NCI-H2196 (cell line): ENCODE data around the gene HOXA9.

Source experiments
- DNase-seq: peaks from one replicate; lab custom pipeline; 2025; ENCODE audit not compliant: unreplicated experiment; lab: John Stamatoyannopoulos, UW

HOXA9 gene

GRCh38 chr7:27144781-27145164 is 20.6 kb downstream of the HOXA9 start:
- DNase-seq = no peak

- DNase-seq = no peak
These were observed 21.2 kb downstream of the HOXA9 start for GRCh38 chr7:27143950-27144780.

GRCh38 chr7:27143023-27143949 is 22.1 kb downstream of the HOXA9 start, which contains the start of gene HOXA5:
Gene HOXA5 (minus strand): TSS chr7:27143681. CDS start chr7:27143607, 74 bp downstream.
- DNase-seq = peak; percentile 89

GRCh38 chr7:27142580-27143022 is 22.7 kb downstream of the HOXA9 start:
- DNase-seq = no peak

GRCh38 chr7:27141923-27142579 is 23.3 kb downstream of the HOXA9 start:
- no peak for DNase-seq

- no peak for DNase-seq
These were observed 24.0 kb downstream of the HOXA9 start for GRCh38 chr7:27141137-27141922.

GRCh38 chr7:27140126-27140857 is 25.0 kb downstream of the HOXA9 start:
- no peak for DNase-seq

- DNase-seq = no peak
These were observed 25.8 kb downstream of the HOXA9 start for GRCh38 chr7:27139334-27140125.

- no peak for DNase-seq
These were observed 26.4 kb downstream of the HOXA9 start for GRCh38 chr7:27138985-27139333.

GRCh38 chr7:27138472-27138871 is 26.9 kb downstream of the HOXA9 start:
- DNase-seq = no peak

GRCh38 chr7:27137640-27138315 is 27.6 kb downstream of the HOXA9 start:
- DNase-seq = no peak

- no peak for DNase-seq
These were observed 30.9 kb downstream of the HOXA9 start for GRCh38 chr7:27134392-27134791.

GRCh38 chr7:27133409-27134231 is 31.7 kb downstream of the HOXA9 start:
- no peak for DNase-seq

GRCh38 chr7:27132978-27133377 is 32.4 kb downstream of the HOXA9 start:
- no peak for DNase-seq

- DNase-seq = no peak
These were observed 33.1 kb downstream of the HOXA9 start for GRCh38 chr7:27132214-27132613.

- no peak for DNase-seq
These were observed 33.9 kb downstream of the HOXA9 start for GRCh38 chr7:27131390-27131819.

- peak; percentile 70 for DNase-seq
These were observed 34.6 kb downstream of the HOXA9 start, which contains the start of gene HOXA4 for GRCh38 chr7:27130540-27131389. Gene HOXA4 (minus strand): TSS chr7:27130757. CDS start chr7:27130733, 24 bp downstream.
